Breast epithelium (tissue), 4 donors: Measurements from ENCODE around the gene SPIRE2. TPM values are rescaled to one million over a fixed set of nuclear protein-coding genes. Genes with fewer than 3 reads are reported as not detected.

Experiments
- DNase-seq, 2 donors: peaks; one replicate each; pipeline ENCODE4 v3.0.0-alpha.2; 2019; ENCODE audit warnings: low spot score in 2 of 2
- H3K27ac ChIP-seq, 2 donors: fragments of 200-600 bp; sonication (generic) in 1 of 2; one replicate each; pipeline ENCODE4 v1.5.1; 2016 to 2019; ENCODE audit warnings: mild to moderate bottlenecking in 1 of 2
- H3K27me3 ChIP-seq, 2 donors: fragments of 200-600 bp; sonication (generic) in 1 of 2; one replicate each; pipeline versions ENCODE4 v1.5.1 to v1.6.0; 2017 to 2019; ENCODE audit warnings: control low read depth in 1 of 2, mild to moderate bottlenecking in 1 of 2
- H3K36me3 ChIP-seq: fragments of 200-600 bp; one replicate; pipeline ENCODE4 v1.5.1; 2019
- H3K4me1 ChIP-seq, 2 donors: fragments of 200-600 bp; sonication (generic); one replicate each; pipeline ENCODE4 v1.5.1; 2016 to 2019; ENCODE audit warnings: control low read depth in 1 of 2
- H3K4me3 ChIP-seq, 3 donors: fragments of 200-600 bp; sonication (generic); 1 replicate in 2 of 3; 2 replicates in 1 of 3; pipeline ENCODE4 v1.5.1; 2016 to 2019; ENCODE audit warnings: mild to moderate bottlenecking in 3 of 3, moderate library complexity in 2 of 3
- H3K9me3 ChIP-seq, 2 donors: fragments of 200-600 bp; sonication (generic) in 1 of 2; one replicate each; pipeline ENCODE4 v1.5.1; 2016 to 2019; ENCODE audit warnings: control low read depth in 1 of 2
- POLR2A ChIP-seq: fragments of 450-650 bp; IDR thresholded peaks from one replicate; pipeline ENCODE4 v1.6.1; 2016; ENCODE audit warnings: antibody characterized with exemption, mild to moderate bottlenecking, moderate library complexity
- POLR2AphosphoS5 ChIP-seq, 3 donors: sonication (generic); formaldehyde crosslinking; IDR thresholded peaks; one replicate each; pipeline ENCODE4 v1.6.1; 2017; ENCODE audit warnings: antibody characterized with exemption in 3 of 3
- intact Hi-C: fragments of 100-400 bp; cut with DNase I; formaldehyde crosslinking; loops from one replicate; pipeline ENCODE4 v1.15.1; 2023; ENCODE audit warnings: low total_unique reads
- total RNA-seq, 3 donors: library from RNA; depleted of rRNA; stranded (reverse); fragments of >200 nt; gene quantifications; one replicate each; pipeline ENCODE4 v1.1.0, GENCODE V29; 2016
- TF ChIP-seq, protein P1 (sequence below), 3 donors: fragments of 450-650 bp; IDR thresholded peaks; one replicate each; pipeline ENCODE4 v1.5.1; 2016 to 2017; ENCODE audit warnings: antibody characterized with exemption in 3 of 3, mild to moderate bottlenecking in 3 of 3, moderate library complexity in 3 of 3

Gene SPIRE2
- total RNA-seq, 3 donors from 2014 or later: 1.3 to 11.1 (median 7.8) TPM

DNA sequence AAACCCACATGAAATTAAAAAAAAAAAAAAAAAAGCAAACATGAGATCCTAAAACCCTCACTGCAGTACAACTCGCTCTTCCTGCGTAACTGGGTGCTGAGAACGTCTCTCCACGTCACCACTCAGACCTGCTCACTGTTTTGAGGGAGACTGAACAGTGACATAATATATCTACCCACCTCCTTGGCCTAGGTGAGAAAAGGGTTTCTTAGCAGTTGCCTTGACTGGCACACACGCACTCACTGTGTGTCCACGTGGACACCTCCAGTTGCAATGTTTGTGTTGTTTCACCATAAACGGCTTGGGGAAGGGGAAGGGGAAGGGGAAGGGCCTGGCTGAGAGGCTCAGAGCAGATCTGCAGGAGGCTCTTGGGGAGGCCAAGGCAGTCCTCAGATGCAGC is 43.9 kb upstream of the SPIRE2 start:
- Histone ChIP-seq H3K4me3 (no peak overlapping the region), H3K27ac (no peak overlapping the region), H3K36me3 (no peaks in the 10 kb centered on the region), H3K27me3 (no peaks in the 10 kb centered on the region), H3K9me3 (no peaks in the 10 kb centered on the region), H3K4me1 (no peaks in the 10 kb centered on the region)
- intact Hi-C loops: no loop called here
- no peak for DNase-seq
- TF ChIP-seq, protein P1, sequence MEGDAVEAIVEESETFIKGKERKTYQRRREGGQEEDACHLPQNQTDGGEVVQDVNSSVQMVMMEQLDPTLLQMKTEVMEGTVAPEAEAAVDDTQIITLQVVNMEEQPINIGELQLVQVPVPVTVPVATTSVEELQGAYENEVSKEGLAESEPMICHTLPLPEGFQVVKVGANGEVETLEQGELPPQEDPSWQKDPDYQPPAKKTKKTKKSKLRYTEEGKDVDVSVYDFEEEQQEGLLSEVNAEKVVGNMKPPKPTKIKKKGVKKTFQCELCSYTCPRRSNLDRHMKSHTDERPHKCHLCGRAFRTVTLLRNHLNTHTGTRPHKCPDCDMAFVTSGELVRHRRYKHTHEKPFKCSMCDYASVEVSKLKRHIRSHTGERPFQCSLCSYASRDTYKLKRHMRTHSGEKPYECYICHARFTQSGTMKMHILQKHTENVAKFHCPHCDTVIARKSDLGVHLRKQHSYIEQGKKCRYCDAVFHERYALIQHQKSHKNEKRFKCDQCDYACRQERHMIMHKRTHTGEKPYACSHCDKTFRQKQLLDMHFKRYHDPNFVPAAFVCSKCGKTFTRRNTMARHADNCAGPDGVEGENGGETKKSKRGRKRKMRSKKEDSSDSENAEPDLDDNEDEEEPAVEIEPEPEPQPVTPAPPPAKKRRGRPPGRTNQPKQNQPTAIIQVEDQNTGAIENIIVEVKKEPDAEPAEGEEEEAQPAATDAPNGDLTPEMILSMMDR (IDR thresholded peaks at IDR 0.05): no peak

DNA sequence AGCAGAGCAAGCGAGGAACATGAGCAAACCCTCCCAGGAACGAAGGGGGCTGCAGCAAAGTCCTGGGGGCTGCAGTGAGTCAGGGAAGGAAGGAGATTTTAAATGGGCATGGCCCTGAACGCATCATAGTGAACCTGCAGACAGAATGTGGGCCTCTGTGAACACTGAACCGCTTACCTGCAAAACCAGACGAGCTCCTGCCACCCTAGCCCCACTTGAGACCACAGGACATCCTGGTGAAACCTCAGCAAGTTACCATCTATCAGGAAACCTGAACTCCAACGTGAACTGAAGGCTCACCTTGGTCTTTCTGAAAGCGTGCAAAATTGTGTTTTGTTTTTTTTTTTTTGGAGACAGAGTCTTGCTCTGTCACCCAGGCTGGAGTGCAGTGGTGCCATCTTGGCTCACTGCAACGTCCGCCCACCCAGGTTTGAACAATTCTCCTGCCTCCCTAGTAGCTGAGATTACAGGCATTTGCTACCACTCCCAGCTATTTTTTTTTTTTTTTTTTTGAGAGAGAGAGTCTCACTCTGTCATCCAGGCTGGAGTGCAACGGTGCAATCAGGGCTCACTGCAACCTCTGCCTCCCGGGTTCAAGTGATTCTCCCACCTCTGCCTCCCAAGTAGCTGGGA is 42.6 kb upstream of the SPIRE2 start:
- Histone ChIP-seq H3K9me3 (no peaks in the 10 kb centered on the region), H3K36me3 (no peaks in the 10 kb centered on the region), H3K27me3 (no peaks in the 10 kb centered on the region), H3K4me1 (no peaks in the 10 kb centered on the region), H3K4me3 (no peak overlapping the region), H3K27ac (no peak overlapping the region)
- TF ChIP-seq POLR2A: no peak
- TF ChIP-seq, protein P1 (IDR thresholded peaks at IDR 0.05): no peak
- TF ChIP-seq POLR2AphosphoS5 (IDR thresholded peaks at IDR 0.05): no peak
- no peak for DNase-seq
- intact Hi-C loops: no loop called here

DNA sequence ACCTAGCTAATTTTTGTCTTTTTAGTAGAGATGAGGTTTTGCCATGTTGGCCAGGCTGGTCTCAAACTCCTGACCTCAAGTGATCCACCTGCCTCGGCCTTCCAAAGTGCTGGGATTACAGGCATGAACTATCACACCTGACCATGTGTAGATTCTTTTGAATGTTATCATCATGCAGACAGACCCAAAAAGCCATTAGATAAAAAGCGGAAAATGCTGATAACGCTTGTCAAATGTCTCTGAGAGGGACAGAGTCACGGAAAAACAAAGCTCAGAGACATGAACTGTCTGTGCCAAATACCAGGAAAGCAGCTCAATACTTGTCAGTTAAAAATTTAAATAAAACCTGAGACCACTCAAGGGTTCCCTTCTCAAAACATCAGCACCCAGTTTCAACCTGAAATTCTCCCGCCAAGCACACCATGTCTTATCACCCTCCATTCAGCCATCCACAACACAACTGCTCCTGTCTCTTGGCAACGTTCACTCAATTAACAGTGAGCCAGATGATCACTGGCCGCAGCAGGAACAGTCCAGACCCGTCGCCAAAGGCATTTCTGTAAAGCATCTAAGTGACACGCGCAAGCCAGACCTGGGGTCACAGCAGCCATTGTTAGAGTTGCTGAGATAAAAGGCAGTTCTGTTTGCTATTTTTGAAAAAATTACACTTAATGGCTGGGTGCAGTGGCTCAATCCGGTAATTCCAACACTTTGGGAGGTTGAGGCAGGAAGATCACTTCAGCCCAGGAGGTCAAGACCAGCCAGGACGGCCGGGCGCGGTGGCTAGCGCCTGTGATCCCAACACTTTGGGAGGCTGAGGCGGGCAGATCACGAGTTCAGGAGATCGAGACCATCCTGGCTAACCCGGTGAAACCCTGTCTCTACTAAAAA is 41.6 kb upstream of the SPIRE2 start:
- Histone ChIP-seq H3K27ac (no peak overlapping the region), H3K27me3 (no peaks in the 10 kb centered on the region), H3K9me3 (no peaks in the 10 kb centered on the region), H3K4me3 (no peak overlapping the region), H3K4me1 (no peaks in the 10 kb centered on the region), H3K36me3 (no peaks in the 10 kb centered on the region)
- no peak for DNase-seq
- TF ChIP-seq, protein P1 (IDR thresholded peaks at IDR 0.05): no peak
- TF ChIP-seq POLR2AphosphoS5 (IDR thresholded peaks at IDR 0.05): no peak
- no peak for TF ChIP-seq POLR2A
- intact Hi-C loops: no loop called here

DNA sequence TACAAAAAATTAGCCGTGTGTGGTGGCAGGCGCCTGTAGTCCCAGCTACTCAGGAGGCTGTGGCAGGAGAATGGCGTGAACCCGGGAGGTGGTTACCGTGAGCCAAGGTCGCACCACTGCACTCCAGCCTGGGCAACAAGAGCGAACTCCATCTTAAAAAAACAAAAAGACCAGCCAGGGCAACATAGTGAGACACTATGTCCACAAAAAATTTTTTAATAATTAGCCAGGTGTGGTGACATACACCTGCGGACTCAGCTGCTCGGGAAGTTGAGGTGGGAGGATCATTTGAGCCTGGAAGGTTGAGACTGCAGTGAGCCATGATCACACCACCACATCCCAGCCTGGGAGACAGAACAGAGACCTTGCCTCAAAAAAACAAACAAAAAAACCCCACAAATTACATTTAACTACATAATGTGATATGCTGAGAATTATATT is 40.9 kb upstream of the SPIRE2 start:
- DNase-seq: no peak
- Histone ChIP-seq H3K27ac (no peak overlapping the region), H3K4me1 (no peaks in the 10 kb centered on the region), H3K27me3 (no peaks in the 10 kb centered on the region), H3K36me3 (no peaks in the 10 kb centered on the region), H3K9me3 (no peaks in the 10 kb centered on the region), H3K4me3 (no peak overlapping the region)
- TF ChIP-seq POLR2AphosphoS5 (IDR thresholded peaks at IDR 0.05) (no peak), POLR2A (no peak)
- TF ChIP-seq, protein P1 (IDR thresholded peaks at IDR 0.05): no peak
- intact Hi-C loops: no loop called here
